ENCODE data around the gene KIF26B.

The KIF26B gene

DNA sequence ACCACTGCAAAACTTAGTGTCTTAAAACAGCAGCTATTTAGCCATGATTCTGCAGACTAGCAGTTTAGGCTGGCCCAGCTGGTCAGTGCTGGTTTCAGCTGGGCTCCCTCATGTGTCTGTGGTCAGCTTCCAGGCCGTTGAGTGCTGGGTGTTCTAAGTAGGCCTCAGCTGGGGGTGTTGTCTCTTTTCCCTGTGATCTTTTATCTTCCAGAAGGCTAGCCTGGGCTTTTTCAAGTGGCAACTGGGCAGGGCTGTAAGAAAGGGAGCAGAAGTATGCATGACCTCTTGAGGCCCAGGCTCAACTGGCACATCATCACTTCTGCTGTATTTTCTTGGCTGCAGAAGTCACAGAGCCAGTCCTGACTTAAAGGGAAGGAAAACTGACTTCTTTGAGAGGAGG, 136.1 kb downstream of the KIF26B start:
- DNase-seq (ENCODE audit: low read depth in 2 of 2): peak in 1 of 2 donors; percentile 90
- H3K4me3 ChIP-seq (replicated peaks in 1 of 2; ENCODE audit: low read depth in 2 of 2, low read length in 2 of 2): no peak overlapping the region
- TF ChIP-seq, protein P1, sequence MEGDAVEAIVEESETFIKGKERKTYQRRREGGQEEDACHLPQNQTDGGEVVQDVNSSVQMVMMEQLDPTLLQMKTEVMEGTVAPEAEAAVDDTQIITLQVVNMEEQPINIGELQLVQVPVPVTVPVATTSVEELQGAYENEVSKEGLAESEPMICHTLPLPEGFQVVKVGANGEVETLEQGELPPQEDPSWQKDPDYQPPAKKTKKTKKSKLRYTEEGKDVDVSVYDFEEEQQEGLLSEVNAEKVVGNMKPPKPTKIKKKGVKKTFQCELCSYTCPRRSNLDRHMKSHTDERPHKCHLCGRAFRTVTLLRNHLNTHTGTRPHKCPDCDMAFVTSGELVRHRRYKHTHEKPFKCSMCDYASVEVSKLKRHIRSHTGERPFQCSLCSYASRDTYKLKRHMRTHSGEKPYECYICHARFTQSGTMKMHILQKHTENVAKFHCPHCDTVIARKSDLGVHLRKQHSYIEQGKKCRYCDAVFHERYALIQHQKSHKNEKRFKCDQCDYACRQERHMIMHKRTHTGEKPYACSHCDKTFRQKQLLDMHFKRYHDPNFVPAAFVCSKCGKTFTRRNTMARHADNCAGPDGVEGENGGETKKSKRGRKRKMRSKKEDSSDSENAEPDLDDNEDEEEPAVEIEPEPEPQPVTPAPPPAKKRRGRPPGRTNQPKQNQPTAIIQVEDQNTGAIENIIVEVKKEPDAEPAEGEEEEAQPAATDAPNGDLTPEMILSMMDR (IDR thresholded peaks at IDR 0.05; ENCODE audit: low read depth, low read length): no peak

DNA sequence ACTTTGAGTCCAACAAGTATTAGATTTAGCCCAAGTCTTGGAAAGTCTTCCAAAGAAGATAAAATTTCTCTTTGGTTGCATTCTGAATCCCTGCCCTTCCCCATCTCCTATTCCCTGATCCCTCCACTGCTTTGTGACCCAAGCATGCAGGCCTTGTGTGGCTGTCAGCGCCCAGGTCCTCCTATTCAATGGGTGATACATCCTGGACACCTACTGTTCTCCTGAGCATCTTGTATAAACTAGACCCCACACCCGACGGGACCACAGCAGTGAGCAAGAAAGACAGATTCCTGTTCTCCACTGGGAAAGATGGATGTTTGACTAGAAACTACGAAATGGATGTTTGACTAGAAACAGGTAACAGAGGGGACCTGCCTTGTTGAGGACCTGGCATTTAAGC, 136.6 kb downstream of the KIF26B start:
- no peak for DNase-seq (ENCODE audit: low read depth in 2 of 2)
- TF ChIP-seq, protein P1 (IDR thresholded peaks at IDR 0.05; ENCODE audit: low read depth, low read length): no peak

DNA sequence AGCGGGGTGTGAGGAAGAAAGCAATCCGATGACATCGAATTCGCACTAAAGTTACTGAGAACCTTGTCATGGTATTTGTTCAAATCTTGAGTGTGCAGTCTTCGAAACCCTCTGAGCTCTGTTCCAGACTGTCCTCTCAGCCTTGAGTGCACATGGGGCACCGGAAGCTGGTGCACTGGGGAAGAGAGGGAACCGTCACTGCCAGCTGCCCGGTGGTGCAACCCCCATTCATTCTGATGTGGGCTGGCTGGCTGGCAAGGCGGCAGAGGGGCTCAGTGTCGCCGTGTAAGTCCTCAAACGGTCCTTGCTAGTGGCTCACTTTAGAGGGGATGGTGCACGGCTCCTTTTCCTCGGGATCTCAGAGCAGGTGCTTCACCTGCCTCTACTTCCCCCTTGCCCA, 137.4 kb downstream of the KIF26B start:
- no peak overlapping the region for H3K4me3 ChIP-seq (replicated peaks in 1 of 2; ENCODE audit: low read depth in 2 of 2, low read length in 2 of 2)
- no peak for DNase-seq (ENCODE audit: low read depth in 2 of 2)
- TF ChIP-seq, protein P1 (IDR thresholded peaks at IDR 0.05; ENCODE audit: low read depth, low read length): no peak

More for the DNA sequence above, 136.6 kb downstream of the KIF26B start:
- H3K4me3 ChIP-seq (replicated peaks in 1 of 2; ENCODE audit: low read depth in 2 of 2, low read length in 2 of 2): no peak overlapping the region

DNA sequence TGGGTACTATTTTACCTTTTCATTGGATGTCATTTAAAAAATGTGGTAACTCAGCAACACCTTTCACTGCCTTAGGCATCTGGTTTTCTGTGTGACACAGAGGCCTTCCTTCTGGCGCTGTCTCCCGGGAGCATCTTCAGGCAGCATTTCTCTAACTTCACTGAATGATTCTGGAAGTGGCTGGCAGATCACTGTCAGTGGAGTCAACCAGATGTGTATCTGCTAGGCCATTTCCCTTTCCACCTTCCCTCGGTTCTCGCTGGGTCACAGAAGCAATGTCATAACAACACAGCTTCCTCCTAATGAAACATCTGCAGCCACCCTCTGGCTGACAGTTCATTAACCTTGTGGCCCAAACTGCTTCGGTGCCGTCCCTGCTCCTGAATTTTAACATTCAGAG, 137.8 kb downstream of the KIF26B start:
- TF ChIP-seq, protein P1 (IDR thresholded peaks at IDR 0.05; ENCODE audit: low read depth, low read length): no peak
- no peak for DNase-seq (ENCODE audit: low read depth in 2 of 2)

DNA sequence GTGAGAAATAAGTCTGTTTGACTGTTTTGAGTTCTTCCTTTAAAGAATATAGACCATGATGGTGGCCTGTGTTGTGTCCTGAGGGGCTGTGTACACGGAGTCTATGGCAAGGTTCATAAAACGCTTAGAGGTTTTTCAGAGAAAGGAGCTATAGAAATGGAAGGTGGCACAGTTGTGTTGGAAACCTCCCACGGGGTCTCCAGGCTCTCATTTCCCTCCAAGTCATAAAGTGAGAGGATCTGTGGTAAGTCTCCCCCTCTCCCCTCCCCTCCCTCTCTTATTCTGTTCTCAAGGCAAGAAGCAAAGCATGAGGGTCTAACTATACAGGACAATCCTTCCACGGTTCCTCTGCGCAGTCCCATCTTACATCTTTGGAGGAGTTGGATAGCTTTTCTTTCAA, 139.2 kb downstream of the KIF26B start:
- TF ChIP-seq, protein P1 (IDR thresholded peaks at IDR 0.05; ENCODE audit: low read depth, low read length): no peak

More for the DNA sequence above, 137.8 kb downstream of the KIF26B start:
- H3K4me3 ChIP-seq (replicated peaks in 1 of 2; ENCODE audit: low read depth in 2 of 2, low read length in 2 of 2): no peak overlapping the region

DNA sequence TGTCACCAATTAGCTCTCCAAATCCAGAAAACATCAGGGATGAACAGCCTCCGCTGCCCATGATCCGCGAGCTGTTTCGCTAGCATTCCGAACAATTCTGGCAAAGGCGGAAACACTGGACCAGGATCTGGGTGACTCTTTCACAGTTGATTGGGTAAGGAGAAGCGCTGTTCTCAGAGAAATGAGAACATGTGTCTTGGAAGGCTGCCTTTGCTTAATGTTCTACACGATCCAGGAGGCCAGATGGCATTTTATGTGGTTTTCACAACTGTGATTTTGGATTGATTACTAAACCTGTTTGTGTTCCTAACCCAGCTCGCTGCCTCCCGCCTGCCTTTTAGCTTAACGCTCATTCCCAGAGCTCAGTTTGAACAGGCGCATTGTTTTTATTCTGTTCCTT, 144.0 kb downstream of the KIF26B start:
- DNase-seq (ENCODE audit: low read depth in 2 of 2): peak in 1 of 2 donors; percentile 51
- TF ChIP-seq, protein P1 (IDR thresholded peaks at IDR 0.05; ENCODE audit: low read depth, low read length): no peak
- no peak overlapping the region for H3K4me3 ChIP-seq (replicated peaks in 1 of 2; ENCODE audit: low read depth in 2 of 2, low read length in 2 of 2)

More for the DNA sequence above, 139.2 kb downstream of the KIF26B start:
- no peak overlapping the region for H3K4me3 ChIP-seq (replicated peaks in 1 of 2; ENCODE audit: low read depth in 2 of 2, low read length in 2 of 2)
- DNase-seq (ENCODE audit: low read depth in 2 of 2): no peak

DNA sequence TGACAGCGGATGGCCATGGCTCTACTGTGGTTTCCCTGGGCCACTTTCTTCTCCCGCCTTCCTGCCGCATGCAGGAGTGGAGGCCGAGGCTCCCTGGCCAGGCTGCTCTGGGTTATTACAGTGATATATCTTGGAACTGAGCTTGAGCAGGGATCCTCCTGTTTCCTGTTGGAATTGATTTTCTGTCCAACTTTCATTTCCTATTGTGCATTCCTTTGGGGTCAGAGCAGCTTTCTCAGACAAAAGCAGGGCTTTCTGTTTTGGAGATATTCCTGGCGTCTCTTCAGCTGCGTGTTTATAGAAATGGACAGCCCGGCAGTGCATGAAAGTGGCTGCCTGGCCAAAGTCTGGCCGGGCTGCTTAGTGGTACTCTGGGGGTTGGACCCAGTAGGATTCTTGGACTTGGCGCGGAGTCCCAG, 146.4 kb downstream of the KIF26B start:
- DNase-seq (ENCODE audit: low read depth in 2 of 2): peak; percentile 64 to 91
- H3K4me3 ChIP-seq (replicated peaks in 1 of 2; ENCODE audit: low read depth in 2 of 2, low read length in 2 of 2): peak overlapping the region in 1 of 2 donors; percentile 9
- TF ChIP-seq, protein P1 (IDR thresholded peaks at IDR 0.05; ENCODE audit: low read depth, low read length): no peak
